AG04450 (cell line): ENCODE results near the gene EZH2. TPM values are rescaled to one million over a fixed set of nuclear protein-coding genes. Genes with fewer than 3 reads are reported as not detected.

Source experiments
- CTCF ChIA-PET: fragments of 300-600, 350-600 bp; formaldehyde crosslinking; extraction: SDS; loops from one replicate; lab custom pipeline; 2022; ENCODE audit warnings: antibody characterized with exemption, inconsistent platforms; lab: Charles Lee
- POLR2A ChIA-PET: fragments of 350-600 bp; formaldehyde crosslinking; extraction: SDS; loops from one replicate; lab custom pipeline; 2021; ENCODE audit warnings: antibody characterized with exemption, inconsistent platforms; lab: Yijun Ruan, JAX
- DNase-seq: peaks from one replicate; pipeline ENCODE4 v3.0.0-alpha.2; 2011; ENCODE audit warnings: low read depth, low spot score
- H3K27ac ChIP-seq: one replicate; pipeline ENCODE4 v1.5.1; 2012; ENCODE audit warnings: low read depth, low read length, control low read depth
- H3K27me3 ChIP-seq: one replicate; pipeline ENCODE4 v1.6.0; 2012; ENCODE audit warnings: low read length; ENCODE audit not compliant: control insufficient read depth, insufficient read depth
- H3K4me3 ChIP-seq: 2 replicates; pipeline ENCODE4 v1.5.1; 2011; ENCODE audit warnings: mild to moderate bottlenecking, low read depth, low read length, control low read depth
- H3K9me3 ChIP-seq: 2 replicates; pipeline ENCODE4 v1.5.1; 2012; ENCODE audit warnings: low read length; ENCODE audit not compliant: control insufficient read depth, insufficient read depth
- polyA plus RNA-seq: library from polyadenylated mRNA; depleted of rRNA; stranded (reverse); fragments of >200 nt; gene quantifications from 2 replicates; pipeline ENCODE4 v1.2.3, GENCODE V29; 2011
- TF ChIP-seq, protein P1 (sequence below): IDR thresholded peaks from 2 replicates; pipeline ENCODE4 v1.5.1; 2011; ENCODE audit warnings: low read depth, low read length, control low read depth, inconsistent platforms

The EZH2 gene
- polyA plus RNA-seq, 1 experiment = 17.0 TPM

DNA sequence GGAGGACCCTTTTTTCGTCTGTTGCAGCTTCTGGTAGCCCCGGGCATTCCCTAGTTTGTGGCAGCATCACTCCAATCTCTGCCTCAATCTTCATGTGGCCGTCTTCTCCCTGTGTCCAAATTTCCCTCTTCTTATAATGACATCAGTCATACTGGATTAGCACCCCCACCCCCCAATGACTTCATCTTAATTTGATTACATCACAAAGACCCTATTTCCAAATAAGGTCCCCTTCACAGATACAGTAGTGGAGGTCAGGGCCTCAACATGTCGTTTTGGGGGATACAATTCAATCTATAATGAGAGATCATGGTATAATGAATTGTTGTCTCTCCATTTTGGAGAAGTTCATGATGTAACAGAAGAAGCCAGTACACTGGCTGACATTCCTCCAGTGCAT, 28.1 kb upstream of the EZH2 start:
- ChIA-PET CTCF (no interaction called here), POLR2A (no interaction called here)
- no peaks in the 10 kb centered on the region for H3K9me3 ChIP-seq
- H3K27me3 ChIP-seq = peaks cover 20% of the 10 kb centered on the region
- TF ChIP-seq, protein P1, sequence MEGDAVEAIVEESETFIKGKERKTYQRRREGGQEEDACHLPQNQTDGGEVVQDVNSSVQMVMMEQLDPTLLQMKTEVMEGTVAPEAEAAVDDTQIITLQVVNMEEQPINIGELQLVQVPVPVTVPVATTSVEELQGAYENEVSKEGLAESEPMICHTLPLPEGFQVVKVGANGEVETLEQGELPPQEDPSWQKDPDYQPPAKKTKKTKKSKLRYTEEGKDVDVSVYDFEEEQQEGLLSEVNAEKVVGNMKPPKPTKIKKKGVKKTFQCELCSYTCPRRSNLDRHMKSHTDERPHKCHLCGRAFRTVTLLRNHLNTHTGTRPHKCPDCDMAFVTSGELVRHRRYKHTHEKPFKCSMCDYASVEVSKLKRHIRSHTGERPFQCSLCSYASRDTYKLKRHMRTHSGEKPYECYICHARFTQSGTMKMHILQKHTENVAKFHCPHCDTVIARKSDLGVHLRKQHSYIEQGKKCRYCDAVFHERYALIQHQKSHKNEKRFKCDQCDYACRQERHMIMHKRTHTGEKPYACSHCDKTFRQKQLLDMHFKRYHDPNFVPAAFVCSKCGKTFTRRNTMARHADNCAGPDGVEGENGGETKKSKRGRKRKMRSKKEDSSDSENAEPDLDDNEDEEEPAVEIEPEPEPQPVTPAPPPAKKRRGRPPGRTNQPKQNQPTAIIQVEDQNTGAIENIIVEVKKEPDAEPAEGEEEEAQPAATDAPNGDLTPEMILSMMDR = no peak
- DNase-seq = no peak
- H3K27ac ChIP-seq = no peak overlapping the region
- no peak overlapping the region for H3K4me3 ChIP-seq

- peaks cover 22% of the 10 kb centered on the region for H3K27me3 ChIP-seq
- H3K27ac ChIP-seq = no peak overlapping the region
- TF ChIP-seq, protein P1 = no peak
- ChIA-PET POLR2A (no interaction called here), CTCF (no interaction called here)
- no peak for DNase-seq
- H3K4me3 ChIP-seq = no peak overlapping the region
- H3K9me3 ChIP-seq = no peaks in the 10 kb centered on the region
Measured at GRCh38 chr7:148911626-148912025, 27.5 kb upstream of the EZH2 start.

DNA sequence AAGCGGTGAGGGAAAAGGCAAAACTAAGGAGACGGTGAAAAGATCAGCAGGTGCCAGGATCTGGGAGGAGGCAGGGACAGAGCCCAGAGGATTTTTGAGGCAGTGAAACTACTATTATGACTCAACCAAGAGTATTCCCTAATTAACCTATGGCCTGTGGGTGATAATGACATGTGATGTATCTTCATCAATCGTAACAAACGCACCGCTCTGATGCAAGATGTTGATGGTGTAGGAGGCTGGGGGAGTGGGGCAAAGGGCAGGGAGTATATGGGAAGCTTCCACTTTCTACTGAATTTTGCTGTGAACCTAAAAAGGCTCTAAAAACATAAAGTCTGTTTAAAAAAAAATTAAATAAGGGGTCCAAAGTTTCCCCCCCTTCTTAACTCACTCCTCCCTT, 25.5 kb upstream of the EZH2 start:
- Histone ChIP-seq H3K4me3 (no peak overlapping the region), H3K27ac (no peak overlapping the region), H3K9me3 (no peaks in the 10 kb centered on the region), H3K27me3 (peaks cover 35% of the 10 kb centered on the region)
- POLR2A ChIA-PET = no interaction called here
- no peak for DNase-seq
- CTCF ChIA-PET = no interaction called here
- TF ChIP-seq, protein P1 = no peak

GRCh38 chr7:148906707-148907498, 22.8 kb upstream of the EZH2 start:
- CTCF ChIA-PET = no interaction called here
- no peak overlapping the region for H3K27ac ChIP-seq
- no peak for DNase-seq
- POLR2A ChIA-PET = no interaction called here
- no peak overlapping the region for H3K4me3 ChIP-seq
- H3K9me3 ChIP-seq = no peaks in the 10 kb centered on the region
- H3K27me3 ChIP-seq = peaks cover 47% of the 10 kb centered on the region
- TF ChIP-seq, protein P1 = no peak

- POLR2A ChIA-PET = interaction anchor here (0.7 kb wide), 1 partner anchor 9 kb away, joined by 3 read pairs; no protein-coding TSS in a partner anchor
- peaks cover 39% of the 10 kb centered on the region for H3K27me3 ChIP-seq
- CTCF ChIA-PET = no interaction called here
- no peak overlapping the region for H3K4me3 ChIP-seq
- H3K9me3 ChIP-seq = no peaks in the 10 kb centered on the region
- no peak overlapping the region for H3K27ac ChIP-seq
- TF ChIP-seq, protein P1 = no peak
- no peak for DNase-seq
Measured at GRCh38 chr7:148905093-148905666, 21.1 kb upstream of the EZH2 start.
